GM10266 (cell line): ENCODE measurements around the gene GNG8.

Experiments used
- DNase-seq: peaks from one replicate; pipeline ENCODE4 v3.0.0; 2012; ENCODE audit errors: extremely low spot score
- TF ChIP-seq, protein P1 (sequence below): IDR thresholded peaks from 2 replicates; pipeline ENCODE4 v1.5.1; 2012; ENCODE audit warnings: mild to moderate bottlenecking, low read depth; ENCODE audit not compliant: control insufficient read depth, insufficient read depth; ENCODE audit errors: missing control alignments

The GNG8 gene

GRCh38 chr19:46656541-46656940 is 20.5 kb upstream of the GNG8 start:
- DNase-seq = no peak
- TF ChIP-seq, protein P1, sequence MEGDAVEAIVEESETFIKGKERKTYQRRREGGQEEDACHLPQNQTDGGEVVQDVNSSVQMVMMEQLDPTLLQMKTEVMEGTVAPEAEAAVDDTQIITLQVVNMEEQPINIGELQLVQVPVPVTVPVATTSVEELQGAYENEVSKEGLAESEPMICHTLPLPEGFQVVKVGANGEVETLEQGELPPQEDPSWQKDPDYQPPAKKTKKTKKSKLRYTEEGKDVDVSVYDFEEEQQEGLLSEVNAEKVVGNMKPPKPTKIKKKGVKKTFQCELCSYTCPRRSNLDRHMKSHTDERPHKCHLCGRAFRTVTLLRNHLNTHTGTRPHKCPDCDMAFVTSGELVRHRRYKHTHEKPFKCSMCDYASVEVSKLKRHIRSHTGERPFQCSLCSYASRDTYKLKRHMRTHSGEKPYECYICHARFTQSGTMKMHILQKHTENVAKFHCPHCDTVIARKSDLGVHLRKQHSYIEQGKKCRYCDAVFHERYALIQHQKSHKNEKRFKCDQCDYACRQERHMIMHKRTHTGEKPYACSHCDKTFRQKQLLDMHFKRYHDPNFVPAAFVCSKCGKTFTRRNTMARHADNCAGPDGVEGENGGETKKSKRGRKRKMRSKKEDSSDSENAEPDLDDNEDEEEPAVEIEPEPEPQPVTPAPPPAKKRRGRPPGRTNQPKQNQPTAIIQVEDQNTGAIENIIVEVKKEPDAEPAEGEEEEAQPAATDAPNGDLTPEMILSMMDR = no peak

GRCh38 chr19:46654621-46655152 is 18.7 kb upstream of the GNG8 start:
- DNase-seq = no peak
- TF ChIP-seq, protein P1 = no peak

DNA sequence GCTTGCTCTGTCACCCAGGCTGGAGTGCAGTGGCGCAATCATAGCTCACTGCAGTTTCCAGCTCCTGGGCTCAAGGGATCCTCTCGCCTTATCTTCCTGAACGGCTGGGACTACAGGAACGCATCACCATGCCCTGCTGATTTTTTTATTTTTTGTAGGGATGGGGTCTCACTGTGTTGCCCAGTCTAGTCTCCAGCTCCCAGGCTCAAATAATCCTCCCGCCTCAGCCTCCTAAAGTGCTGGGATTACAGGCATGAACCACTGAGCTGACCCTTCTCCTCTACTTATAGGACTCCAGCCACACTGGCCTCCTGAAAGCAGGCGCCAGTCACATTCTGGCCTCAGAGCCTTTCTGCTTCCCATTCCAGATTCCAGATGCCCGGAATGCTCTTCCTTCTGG is 14.4 kb upstream of the GNG8 start:
- no peak for DNase-seq
- TF ChIP-seq, protein P1 = no peak

DNA sequence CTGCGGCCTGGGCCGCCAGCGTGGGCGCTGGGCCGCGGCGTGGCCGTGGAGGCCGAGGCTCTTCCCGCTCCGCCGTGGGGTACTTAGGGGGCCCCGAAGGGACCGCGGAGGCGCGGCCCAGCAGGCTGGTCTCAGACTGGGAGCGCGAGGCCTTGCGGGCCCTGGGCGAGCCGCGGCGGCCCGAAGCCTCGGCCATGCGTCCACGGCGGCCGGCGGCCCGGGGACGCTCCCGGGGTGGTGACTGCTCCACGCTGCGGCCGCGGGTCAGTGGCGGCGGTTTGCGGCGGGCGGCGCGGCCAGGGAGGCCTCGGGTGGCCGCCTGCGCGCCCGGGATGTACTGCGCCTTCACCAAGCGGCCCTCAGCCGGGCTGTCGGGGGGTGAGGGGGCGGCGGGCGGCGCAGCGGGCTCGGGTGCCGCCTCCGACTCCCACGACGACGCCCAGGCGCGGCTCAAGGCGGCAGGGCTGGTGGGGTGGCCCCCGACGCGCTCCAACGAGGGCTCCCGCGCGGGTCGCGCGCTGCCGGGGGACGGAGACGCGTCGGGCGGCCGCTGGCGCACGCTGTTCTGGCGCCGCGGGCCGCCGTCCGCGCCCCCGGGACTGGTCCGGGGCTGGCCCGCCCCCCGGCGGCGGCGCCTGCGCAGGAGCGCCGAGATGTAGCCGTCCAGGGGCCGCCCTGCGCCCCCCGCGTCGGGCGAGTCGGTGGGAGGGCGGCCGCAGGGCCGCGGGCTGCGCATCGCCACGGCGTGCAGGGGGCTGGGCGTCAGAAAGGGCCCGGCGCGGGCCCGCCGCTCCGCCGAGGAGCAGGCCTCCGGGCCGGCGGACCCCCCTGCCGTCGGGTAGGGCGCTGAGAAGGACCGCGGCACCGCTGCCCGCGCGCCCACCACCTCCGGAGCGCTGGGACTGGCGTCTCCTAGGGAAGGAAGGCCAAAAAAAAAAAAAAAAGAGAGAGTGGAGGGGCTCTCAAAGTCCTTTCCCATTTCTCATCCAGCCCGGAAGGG is 13.3 kb upstream of the GNG8 start:
- TF ChIP-seq, protein P1 = no peak
- no peak for DNase-seq

- TF ChIP-seq, protein P1 = no peak
- peak; percentile 66 for DNase-seq
Measured at GRCh38 chr19:46648060-46648960, 12.3 kb upstream of the GNG8 start.

DNA sequence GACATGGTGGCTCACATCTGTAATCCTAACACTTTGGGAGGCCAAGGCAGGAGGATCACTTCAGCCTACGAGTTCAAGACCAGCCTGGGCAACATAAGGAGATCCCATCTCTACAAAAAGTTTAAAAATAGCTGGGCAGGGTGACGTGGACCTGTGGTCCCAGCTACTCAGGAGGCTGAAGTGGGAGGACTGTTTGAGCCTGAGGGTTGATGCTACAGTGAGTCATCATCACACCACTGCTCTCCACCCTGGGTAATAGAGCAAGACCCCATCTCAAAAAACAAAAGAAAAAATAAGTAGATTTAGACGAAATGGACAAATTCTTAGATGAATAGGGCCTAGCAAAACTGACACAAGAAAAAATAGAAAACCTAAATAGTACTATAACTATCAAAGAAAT is 10.4 kb upstream of the GNG8 start:
- no peak for DNase-seq
- TF ChIP-seq, protein P1 = no peak
